ENCODE results near the gene ACP4. TPM values are rescaled to one million over a fixed set of nuclear protein-coding genes. Genes with fewer than 3 reads are reported as not detected.
"Not testable (repeated sequence)": the region's sequence is repeated elsewhere in the genome, so short reads cannot be mapped to it uniquely, and the experiment has no call there.

The ACP4 gene
- total and polyA plus RNA-seq, 2 donors (not counting 1 experiment from before 2014, with no cell fraction given) = not detected

DNA sequence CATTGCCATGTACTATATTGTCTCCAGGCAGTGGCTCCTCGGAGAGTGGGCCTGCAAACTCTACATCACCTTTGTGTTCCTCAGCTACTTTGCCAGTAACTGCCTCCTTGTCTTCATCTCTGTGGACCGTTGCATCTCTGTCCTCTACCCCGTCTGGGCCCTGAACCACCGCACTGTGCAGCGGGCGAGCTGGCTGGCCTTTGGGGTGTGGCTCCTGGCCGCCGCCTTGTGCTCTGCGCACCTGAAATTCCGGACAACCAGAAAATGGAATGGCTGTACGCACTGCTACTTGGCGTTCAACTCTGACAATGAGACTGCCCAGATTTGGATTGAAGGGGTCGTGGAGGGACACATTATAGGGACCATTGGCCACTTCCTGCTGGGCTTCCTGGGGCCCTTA lies 19.3 kb upstream of the ACP4 start:
- CTCF ChIA-PET = no interaction called here
- H3K4me3 ChIP-seq (ENCODE audit: control extremely low read depth in 1 of 5, extremely low read depth in 1 of 5, insufficient read depth in 1 of 5, low read depth in 2 of 5, low read length in 4 of 5) = no peak overlapping the region
- Mint-ChIP-seq H3K4me3 (no peak overlapping the region), H3K27me3 (peaks cover 31% of the 10 kb centered on the region), H3K27ac (no peak overlapping the region), H3K4me1 (no peaks in the 10 kb centered on the region), H3K9me3 (ENCODE audit: insufficient read depth) (no peaks in the 10 kb centered on the region)
- H3K27me3 ChIP-seq (replicated peaks in 1 of 4; ENCODE audit: control extremely low read depth in 1 of 4, control insufficient read depth in 3 of 4, insufficient read depth in 4 of 4, low read length in 3 of 4) = peaks cover 0 to 4% (median 0%) of the 10 kb centered on the region in 4 experiments
- H3K4me2 ChIP-seq (replicated peaks; ENCODE audit: low read depth, low read length, poor library complexity, severe bottlenecking) = no peak overlapping the region
- H3K79me2 ChIP-seq (ENCODE audit: control insufficient read depth, insufficient read depth, low read length) = no peaks in the 10 kb centered on the region
- H3K9me3 ChIP-seq (ENCODE audit: control extremely low read depth in 1 of 3, control insufficient read depth in 2 of 3, insufficient read depth in 1 of 3, low read length in 2 of 3) = peaks cover 0 to 5% (median 1%) of the 10 kb centered on the region in 3 donors
- H4K20me1 ChIP-seq (ENCODE audit: control insufficient read depth, insufficient read depth, low read length, poor library complexity, severe bottlenecking) = no peaks in the 10 kb centered on the region
- TF ChIP-seq, protein P1, sequence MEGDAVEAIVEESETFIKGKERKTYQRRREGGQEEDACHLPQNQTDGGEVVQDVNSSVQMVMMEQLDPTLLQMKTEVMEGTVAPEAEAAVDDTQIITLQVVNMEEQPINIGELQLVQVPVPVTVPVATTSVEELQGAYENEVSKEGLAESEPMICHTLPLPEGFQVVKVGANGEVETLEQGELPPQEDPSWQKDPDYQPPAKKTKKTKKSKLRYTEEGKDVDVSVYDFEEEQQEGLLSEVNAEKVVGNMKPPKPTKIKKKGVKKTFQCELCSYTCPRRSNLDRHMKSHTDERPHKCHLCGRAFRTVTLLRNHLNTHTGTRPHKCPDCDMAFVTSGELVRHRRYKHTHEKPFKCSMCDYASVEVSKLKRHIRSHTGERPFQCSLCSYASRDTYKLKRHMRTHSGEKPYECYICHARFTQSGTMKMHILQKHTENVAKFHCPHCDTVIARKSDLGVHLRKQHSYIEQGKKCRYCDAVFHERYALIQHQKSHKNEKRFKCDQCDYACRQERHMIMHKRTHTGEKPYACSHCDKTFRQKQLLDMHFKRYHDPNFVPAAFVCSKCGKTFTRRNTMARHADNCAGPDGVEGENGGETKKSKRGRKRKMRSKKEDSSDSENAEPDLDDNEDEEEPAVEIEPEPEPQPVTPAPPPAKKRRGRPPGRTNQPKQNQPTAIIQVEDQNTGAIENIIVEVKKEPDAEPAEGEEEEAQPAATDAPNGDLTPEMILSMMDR (IDR thresholded peaks at IDR 0.05) = no peak
- no peak for TF ChIP-seq EZH2 (IDR thresholded peaks at IDR 0.05; ENCODE audit: borderline replicate concordance, insufficient read depth, low read depth, low read length, poor library complexity, severe bottlenecking)
- no peaks in the 10 kb centered on the region for H3K4me1 ChIP-seq (ENCODE audit: control insufficient read depth in 2 of 2, insufficient read depth in 2 of 2, low read length in 2 of 2)
- no peak overlapping the region for H3K9ac ChIP-seq (ENCODE audit: low read length)
- ATAC-seq (ENCODE audit: low read depth) (no peak), DNase-seq (no peak)
- H2AFZ ChIP-seq (ENCODE audit: insufficient read depth, low read depth, low read length, poor library complexity, severe bottlenecking) = no peak overlapping the region
- intact Hi-C loops (cut with micrococcal nuclease) = no loop called here
- no peak overlapping the region for H3K27ac ChIP-seq (ENCODE audit: low read length in 2 of 2)
- H3K36me3 ChIP-seq (replicated peaks in 1 of 2; ENCODE audit: control extremely low read depth in 1 of 2, control insufficient read depth in 1 of 2, extremely low read depth in 1 of 2, insufficient read depth in 2 of 2, low read length in 1 of 2) = no peaks in the 10 kb centered on the region
- POLR2A ChIA-PET = no interaction called here
- WGBS (ENCODE audit: insufficient coverage) = 93% methylated on average over 13 of the region's 13 CpGs

DNA sequence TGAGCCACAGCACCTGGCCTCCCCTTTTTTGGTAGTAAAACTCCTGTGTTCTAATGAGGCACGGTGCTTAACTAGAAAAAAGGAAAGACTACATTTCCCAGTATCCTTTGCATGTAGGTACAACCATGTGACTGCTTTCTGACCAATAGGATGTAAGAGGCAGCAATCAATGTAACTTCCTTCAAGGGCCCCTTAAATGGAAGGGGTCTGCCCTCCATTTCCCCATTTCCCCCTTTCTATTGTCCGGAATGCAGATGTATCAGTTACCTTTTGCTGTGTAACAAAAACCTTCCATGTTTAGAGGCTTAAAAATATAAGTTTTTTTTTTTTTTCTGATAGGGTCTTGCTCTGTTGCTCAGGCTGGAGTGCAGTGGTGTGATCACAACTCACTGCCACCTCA lies 17.7 kb upstream of the ACP4 start:
- no peak overlapping the region for H3K4me2 ChIP-seq (replicated peaks; ENCODE audit: low read depth, low read length, poor library complexity, severe bottlenecking)
- no peak overlapping the region for H3K9ac ChIP-seq (ENCODE audit: low read length)
- H2AFZ ChIP-seq (ENCODE audit: insufficient read depth, low read depth, low read length, poor library complexity, severe bottlenecking) = no peak overlapping the region
- DNase-seq = peak; percentile 30
- H3K4me3 ChIP-seq (ENCODE audit: control extremely low read depth in 1 of 5, extremely low read depth in 1 of 5, insufficient read depth in 1 of 5, low read depth in 2 of 5, low read length in 4 of 5) = no peak overlapping the region
- intact Hi-C loops (cut with micrococcal nuclease) = no loop called here
- POLR2A ChIA-PET = no interaction called here
- Mint-ChIP-seq H3K27ac (no peak overlapping the region), H3K9me3 (ENCODE audit: insufficient read depth) (no peaks in the 10 kb centered on the region), H3K27me3 (peaks cover 35% of the 10 kb centered on the region), H3K4me3 (no peak overlapping the region), H3K4me1 (no peaks in the 10 kb centered on the region)
- WGBS (ENCODE audit: insufficient coverage) = no CpG with 5 or more reads among the region's 2 CpGs
- H4K20me1 ChIP-seq (ENCODE audit: control insufficient read depth, insufficient read depth, low read length, poor library complexity, severe bottlenecking) = no peaks in the 10 kb centered on the region
- TF ChIP-seq EZH2 (IDR thresholded peaks at IDR 0.05; ENCODE audit: borderline replicate concordance, insufficient read depth, low read depth, low read length, poor library complexity, severe bottlenecking) = no peak
- TF ChIP-seq, protein P1 (IDR thresholded peaks at IDR 0.05) = no peak
- H3K79me2 ChIP-seq (ENCODE audit: control insufficient read depth, insufficient read depth, low read length) = no peaks in the 10 kb centered on the region
- ATAC-seq (ENCODE audit: low read depth) = no peak
- peaks cover 0 to 16% (median 5%) of the 10 kb centered on the region in 4 experiments for H3K27me3 ChIP-seq (replicated peaks in 1 of 4; ENCODE audit: control extremely low read depth in 1 of 4, control insufficient read depth in 3 of 4, insufficient read depth in 4 of 4, low read length in 3 of 4)
- peaks cover 0 to 18% (median 2%) of the 10 kb centered on the region in 3 donors for H3K9me3 ChIP-seq (ENCODE audit: control extremely low read depth in 1 of 3, control insufficient read depth in 2 of 3, insufficient read depth in 1 of 3, low read length in 2 of 3)
- CTCF ChIA-PET = no interaction called here
- H3K36me3 ChIP-seq (replicated peaks in 1 of 2; ENCODE audit: control extremely low read depth in 1 of 2, control insufficient read depth in 1 of 2, extremely low read depth in 1 of 2, insufficient read depth in 2 of 2, low read length in 1 of 2) = no peaks in the 10 kb centered on the region
- H3K27ac ChIP-seq (ENCODE audit: low read length in 2 of 2) = no peak overlapping the region
- H3K4me1 ChIP-seq (ENCODE audit: control insufficient read depth in 2 of 2, insufficient read depth in 2 of 2, low read length in 2 of 2) = no peaks in the 10 kb centered on the region

DNA sequence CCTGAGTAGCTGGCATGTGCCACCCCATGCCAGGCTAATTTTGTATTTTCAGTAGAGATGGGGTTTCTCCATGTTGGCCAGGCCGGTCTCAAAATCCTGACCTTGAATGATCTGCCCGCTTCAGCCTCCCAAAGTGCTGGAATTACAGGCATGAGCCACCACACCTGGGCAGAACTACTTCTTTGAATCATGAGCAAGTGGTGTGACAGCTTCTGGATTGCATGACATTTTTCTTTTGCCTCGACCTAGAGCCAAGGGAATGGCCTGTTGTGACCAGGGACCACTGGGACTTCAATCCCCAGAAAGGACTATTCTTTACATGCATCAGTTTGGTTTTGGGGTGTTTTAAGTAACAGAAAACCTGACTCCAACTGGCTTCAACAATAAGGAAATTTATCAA lies 17.3 kb upstream of the ACP4 start:
- not testable (repeated sequence) for H3K9me3 Mint-ChIP-seq (ENCODE audit: insufficient read depth); H2AFZ ChIP-seq (ENCODE audit: insufficient read depth, low read depth, low read length, poor library complexity, severe bottlenecking)

More for the DNA sequence above, 17.3 kb upstream of the ACP4 start:
- H3K4me2 ChIP-seq (replicated peaks; ENCODE audit: low read depth, low read length, poor library complexity, severe bottlenecking); POLR2A ChIA-PET; H3K27ac ChIP-seq (ENCODE audit: low read length in 2 of 2); H3K4me1 Mint-ChIP-seq; H3K4me3 Mint-ChIP-seq; H3K36me3 ChIP-seq (replicated peaks in 1 of 2; ENCODE audit: control extremely low read depth in 1 of 2, control insufficient read depth in 1 of 2, extremely low read depth in 1 of 2, insufficient read depth in 2 of 2, low read length in 1 of 2); H3K79me2 ChIP-seq (ENCODE audit: control insufficient read depth, insufficient read depth, low read length); H3K4me3 ChIP-seq (ENCODE audit: control extremely low read depth in 1 of 5, extremely low read depth in 1 of 5, insufficient read depth in 1 of 5, low read depth in 2 of 5, low read length in 4 of 5); H3K9ac ChIP-seq (ENCODE audit: low read length); H3K4me1 ChIP-seq (ENCODE audit: control insufficient read depth in 2 of 2, insufficient read depth in 2 of 2, low read length in 2 of 2); H3K27ac Mint-ChIP-seq; CTCF ChIA-PET; ATAC-seq (ENCODE audit: low read depth); DNase-seq; intact Hi-C loops (cut with micrococcal nuclease); H4K20me1 ChIP-seq (ENCODE audit: control insufficient read depth, insufficient read depth, low read length, poor library complexity, severe bottlenecking): not testable (repeated sequence)
- Histone ChIP-seq H3K9me3 (ENCODE audit: control extremely low read depth in 1 of 3, control insufficient read depth in 2 of 3, insufficient read depth in 1 of 3, low read length in 2 of 3) (peaks cover 0 to 22% (median 2%) of the 10 kb centered on the region in 3 donors), H3K27me3 (replicated peaks in 1 of 4; ENCODE audit: control extremely low read depth in 1 of 4, control insufficient read depth in 3 of 4, insufficient read depth in 4 of 4, low read length in 3 of 4) (peaks cover 0 to 20% (median 8%) of the 10 kb centered on the region in 4 experiments)
- H3K27me3 Mint-ChIP-seq = peaks cover 38% of the 10 kb centered on the region
- 100% methylated on average over 2 of the region's 3 CpGs for WGBS (ENCODE audit: insufficient coverage)
